Measurements from ENCODE around the gene ARMH3.
A peak's percentile ranks its signal among the peaks of the same experiment; 100 is the strongest.

ARMH3 gene

GRCh38 chr10:101832325-101832771 is 223.6 kb downstream of the ARMH3 start:
- no peak for DNase-seq (ENCODE audit: low spot score)

- no peak for DNase-seq (ENCODE audit: low spot score)
Observed at GRCh38 chr10:101831169-101831811, 224.7 kb downstream of the ARMH3 start.

- DNase-seq (ENCODE audit: low spot score) = peak; percentile 91
Observed at GRCh38 chr10:101830322-101831168, 225.4 kb downstream of the ARMH3 start.

- peak; percentile 63 for DNase-seq (ENCODE audit: low spot score)
Observed at GRCh38 chr10:101829561-101830315, 226.2 kb downstream of the ARMH3 start.

GRCh38 chr10:101828766-101829551 is 227.0 kb downstream of the ARMH3 start:
- DNase-seq (ENCODE audit: low spot score) = no peak

- no peak for DNase-seq (ENCODE audit: low spot score)
Observed at GRCh38 chr10:101827919-101828600, 227.9 kb downstream of the ARMH3 start.

- no peak for DNase-seq (ENCODE audit: low spot score)
Observed at GRCh38 chr10:101826852-101827434, 229.0 kb downstream of the ARMH3 start.

- DNase-seq (ENCODE audit: low spot score) = no peak
Observed at GRCh38 chr10:101824736-101825135, 231.2 kb downstream of the ARMH3 start.

GRCh38 chr10:101818872-101819633 is 236.9 kb downstream of the ARMH3 start:
- DNase-seq (ENCODE audit: low spot score) = no peak

GRCh38 chr10:101818119-101818871 is 237.7 kb downstream of the ARMH3 start, which contains the start of gene OGA:
Gene OGA, minus strand, starts transcription at chr10:101818444. Its CDS starts 422 bp downstream, at chr10:101818022.
- DNase-seq (ENCODE audit: low spot score) = peak; percentile 100

GRCh38 chr10:101817337-101818118 is 238.4 kb downstream of the ARMH3 start:
- DNase-seq (ENCODE audit: low spot score) = peak; percentile 52

GRCh38 chr10:101816913-101817336 is 239.0 kb downstream of the ARMH3 start:
- DNase-seq (ENCODE audit: low spot score) = no peak

GRCh38 chr10:101816376-101816775 is 239.6 kb downstream of the ARMH3 start:
- no peak for DNase-seq (ENCODE audit: low spot score)

GRCh38 chr10:101814466-101815071 is 241.4 kb downstream of the ARMH3 start:
- no peak for DNase-seq (ENCODE audit: low spot score)

GRCh38 chr10:101812606-101813005 is 243.4 kb downstream of the ARMH3 start:
- no peak for DNase-seq (ENCODE audit: low spot score)

- DNase-seq (ENCODE audit: low spot score) = no peak
Observed at GRCh38 chr10:101807158-101807557, 248.8 kb downstream of the ARMH3 start.

GRCh38 chr10:101803511-101803910 is 252.5 kb downstream of the ARMH3 start:
- no peak for DNase-seq (ENCODE audit: low spot score)
